HepG2 (cell line): ENCODE data around the gene SCN9A. TPM values are rescaled to one million over a fixed set of nuclear protein-coding genes. Genes with fewer than 3 reads are reported as not detected.

Experiments
- ATAC-seq: fragments of 200-7000 bp; cut with Tn5 transposase; 3 replicates; pipeline ENCODE4 v1.9.1; 2020; ENCODE audit warnings: mild to moderate bottlenecking, moderate library complexity
- BruUV-seq: library from RNA; stranded (reverse); fragments of 400-500 nt; replicated peaks from 2 replicates; lab custom pipeline; 2021; lab: Mats Ljungman, UMichigan
- CTCF ChIA-PET: fragments of 300-600 bp; formaldehyde crosslinking; extraction: SDS; loops from one replicate; lab custom pipeline; 2021; ENCODE audit warnings: low total read pairs, inconsistent platforms, low intra/inter-chr PET ratio; lab: Yijun Ruan, JAX
- POLR2A ChIA-PET: fragments of 350-600 bp; sonication (Branson Sonifier 250); formaldehyde crosslinking; loops from one replicate; lab custom pipeline; 2020; ENCODE audit warnings: antibody characterized with exemption, inconsistent platforms; lab: Yijun Ruan, JAX
- DNase-seq: peaks from one replicate; pipeline ENCODE4 v3.0.0-alpha.2; 2015; ENCODE audit warnings: low spot score
- FAIRE-seq: peaks from 3 replicates; lab custom pipeline; 2011; peaks lifted over from hg19 to GRCh38; lab: Jason Lieb, UNC
- H2AFZ ChIP-seq: one replicate; pipeline ENCODE4 v1.6.1; 2011; ENCODE audit warnings: low read length, inconsistent platforms
- H3K27ac ChIP-seq: fragments of 300-600 bp; 3 replicates; pipeline ENCODE4 v1.8.0; 2011; ENCODE audit warnings: mixed run types, mild to moderate bottlenecking, mixed read lengths, low read length, inconsistent platforms; ENCODE audit not compliant: insufficient read depth; ENCODE audit errors: extremely low read length
- H3K27me3 ChIP-seq, 2 experiments: fragments of 200-600 bp in 1 of 2; 2 replicates in 1 of 2; 3 replicates in 1 of 2; pipeline versions ENCODE4 v1.6.0 to v1.8.0; 2011; ENCODE audit warnings: low read length in 2 of 2, mild to moderate bottlenecking in 2 of 2, moderate library complexity in 2 of 2, inconsistent platforms in 1 of 2; ENCODE audit not compliant: insufficient read depth in 2 of 2, control insufficient read depth in 1 of 2
- H3K36me3 ChIP-seq, 2 experiments: fragments of 200-600 bp in 1 of 2; replicated peaks in 1 of 2; 2 replicates in 1 of 2; 3 replicates in 1 of 2; pipeline versions ENCODE4 v1.5.1 to v1.8.0; 2011; ENCODE audit warnings: low read length in 2 of 2, inconsistent platforms in 1 of 2; ENCODE audit not compliant: insufficient read depth in 2 of 2, control insufficient read depth in 1 of 2
- H3K4me1 ChIP-seq: 2 replicates; pipeline ENCODE4 v1.5.1; 2012; ENCODE audit warnings: low read length, inconsistent platforms; ENCODE audit not compliant: insufficient read depth
- H3K4me2 ChIP-seq: 2 replicates; pipeline ENCODE4 v1.6.0; 2011; ENCODE audit warnings: low read depth, low read length, inconsistent platforms
- H3K4me3 ChIP-seq, 3 experiments: fragments of 200-600 bp in 1 of 3; sonication (generic), shearing (Covaris generic) in 1 of 3; replicated peaks in 1 of 3; 2 replicates each; pipeline ENCODE4 v1.5.1; 2011 to 2016; ENCODE audit warnings: low read length in 3 of 3, inconsistent platforms in 2 of 3, low read depth in 2 of 3, mild to moderate bottlenecking in 2 of 3, control low read depth in 1 of 3, mixed read lengths in 1 of 3; ENCODE audit not compliant: insufficient read depth in 1 of 3
- H3K79me2 ChIP-seq: one replicate; pipeline ENCODE4 v1.6.1; 2011; ENCODE audit warnings: low read length, inconsistent platforms; ENCODE audit not compliant: insufficient read depth
- H3K9ac ChIP-seq: 2 replicates; pipeline ENCODE4 v1.6.0; 2011; ENCODE audit warnings: mild to moderate bottlenecking, low read depth, low read length, inconsistent platforms; ENCODE audit not compliant: insufficient read depth
- H3K9me3 ChIP-seq: 2 replicates; pipeline ENCODE4 v1.5.1; 2012; ENCODE audit warnings: mild to moderate bottlenecking, low read length
- H4K20me1 ChIP-seq: 2 replicates; pipeline ENCODE4 v1.6.0; 2011; ENCODE audit warnings: inconsistent platforms, mild to moderate bottlenecking, low read length, moderate library complexity; ENCODE audit not compliant: insufficient read depth
- CC2D1A ChIP-seq: sonication (generic); formaldehyde crosslinking; IDR thresholded peaks from 2 replicates; pipeline ENCODE4 v1.8.1; 2023; ENCODE audit warnings: mild to moderate bottlenecking, missing genetic modification reagents
- SIX4 ChIP-seq: sonication (generic); formaldehyde crosslinking; IDR thresholded peaks from 2 replicates; pipeline ENCODE4 v1.4.0; 2020; ENCODE audit warnings: missing genetic modification reagents
- ZNF75D ChIP-seq: sonication (generic); formaldehyde crosslinking; IDR thresholded peaks from 2 replicates; pipeline ENCODE4 v1.8.1; 2023; ENCODE audit warnings: missing genetic modification reagents, mild to moderate bottlenecking, borderline replicate concordance
- WGBS: methylation state at CpG from one replicate; pipeline ENCODE4 v1.1.6; 2017; ENCODE audit warnings: low lambda C conversion rate; 5-methylcytosine and 5-hydroxymethylcytosine counted together
- in situ Hi-C: cut with HindIII; loops from 2 replicates; pipeline ENCODE4 v1.10.0; 2017; ENCODE audit warnings: low pct_unique_long_range_greater_than_20kb; ENCODE audit not compliant: extremely low pct_ligation_motif_present
- intact Hi-C: fragments of 100-400 bp; cut with micrococcal nuclease; formaldehyde crosslinking; loops from one replicate; pipeline ENCODE4 v1.10.0; 2022; ENCODE audit not compliant: unreplicated experiment
- polyA plus RNA-seq, 8 experiments: library from polyadenylated mRNA; depleted of rRNA in 3 of 8; stranded (reverse) in 7 of 8; unstranded in 1 of 8; fragments of >200 nt; fragmentation: Illumina TruSeq in 4 of 8; extraction: Trizol in 4 of 8; gene quantifications; 2 replicates each; pipeline versions ENCODE4 v1.2.1 to v1.2.3, GENCODE V29; 2011 to 2016; ENCODE audit warnings: low read depth in 4 of 8, missing spikeins in 1 of 8, mixed read lengths in 1 of 8; ENCODE audit not compliant: insufficient read depth in 1 of 8
- total RNA-seq, 5 experiments: library from RNA; depleted of rRNA; stranded (reverse); fragments of >200 nt; fragmentation: Illumina TruSeq; extraction: Trizol; gene quantifications; 2 replicates each; pipeline ENCODE4 v1.2.3, GENCODE V29; 2016; ENCODE audit warnings: low read depth in 1 of 5
- TF ChIP-seq, protein P1 (sequence below): sonication (generic); formaldehyde crosslinking; IDR thresholded peaks from 2 replicates; pipeline ENCODE4 v1.5.1; 2020; ENCODE audit warnings: missing genetic modification reagents, mild to moderate bottlenecking, borderline replicate concordance
- TF ChIP-seq, protein P2 (sequence below): sonication (generic); IDR thresholded peaks from 2 replicates; pipeline ENCODE4 v1.6.1; 2016; ENCODE audit warnings: low read depth, borderline replicate concordance

SCN9A gene
- total and polyA plus RNA-seq, 2 of the 13 experiments (the other 11 are each of a cell fraction or from before 2014, with no cell fraction given), result 15.3 to 24.3 TPM

DNA sequence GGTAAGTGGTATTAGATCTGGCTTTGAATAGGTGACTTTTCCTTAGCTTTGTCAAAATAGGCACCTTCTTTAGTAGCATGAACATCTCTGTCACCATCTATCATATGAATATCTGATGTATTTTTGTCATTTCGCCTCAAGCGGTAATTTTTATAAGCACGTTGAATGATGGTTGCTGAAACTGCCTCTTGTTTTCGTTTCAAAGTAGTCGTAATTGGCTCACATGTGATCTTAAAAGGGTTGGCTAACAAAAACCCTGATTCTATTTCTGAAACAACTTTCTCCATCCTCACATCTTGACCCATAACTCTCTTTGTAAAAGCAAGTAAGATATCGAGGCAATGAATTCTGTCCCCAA, 29.8 kb upstream of the SCN9A start:
- intact Hi-C loops, result no loop called here
- WGBS, result 49% methylated on average over 6 of the region's 6 CpGs
- ChIA-PET POLR2A (no interaction called here), CTCF (no interaction called here)
- Histone ChIP-seq H3K27ac (no peak overlapping the region), H3K4me2 (no peak overlapping the region), H2AFZ (no peak overlapping the region), H3K27me3 (no peaks in the 10 kb centered on the region), H4K20me1 (no peaks in the 10 kb centered on the region), H3K9me3 (no peaks in the 10 kb centered on the region), H3K79me2 (no peaks in the 10 kb centered on the region), H3K4me1 (no peaks in the 10 kb centered on the region), H3K4me3 (no peak overlapping the region), H3K9ac (no peak overlapping the region), H3K36me3 (no peaks in the 10 kb centered on the region)
- no peak for TF ChIP-seq ZNF75D (CRISPR knock-in tag)
- no peak for TF ChIP-seq CC2D1A (CRISPR knock-in tag)
- TF ChIP-seq, protein P1, sequence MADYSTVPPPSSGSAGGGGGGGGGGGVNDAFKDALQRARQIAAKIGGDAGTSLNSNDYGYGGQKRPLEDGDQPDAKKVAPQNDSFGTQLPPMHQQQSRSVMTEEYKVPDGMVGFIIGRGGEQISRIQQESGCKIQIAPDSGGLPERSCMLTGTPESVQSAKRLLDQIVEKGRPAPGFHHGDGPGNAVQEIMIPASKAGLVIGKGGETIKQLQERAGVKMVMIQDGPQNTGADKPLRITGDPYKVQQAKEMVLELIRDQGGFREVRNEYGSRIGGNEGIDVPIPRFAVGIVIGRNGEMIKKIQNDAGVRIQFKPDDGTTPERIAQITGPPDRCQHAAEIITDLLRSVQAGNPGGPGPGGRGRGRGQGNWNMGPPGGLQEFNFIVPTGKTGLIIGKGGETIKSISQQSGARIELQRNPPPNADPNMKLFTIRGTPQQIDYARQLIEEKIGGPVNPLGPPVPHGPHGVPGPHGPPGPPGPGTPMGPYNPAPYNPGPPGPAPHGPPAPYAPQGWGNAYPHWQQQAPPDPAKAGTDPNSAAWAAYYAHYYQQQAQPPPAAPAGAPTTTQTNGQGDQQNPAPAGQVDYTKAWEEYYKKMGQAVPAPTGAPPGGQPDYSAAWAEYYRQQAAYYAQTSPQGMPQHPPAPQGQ, result no peak
- TF ChIP-seq SIX4, result no peak
- TF ChIP-seq, protein P2, sequence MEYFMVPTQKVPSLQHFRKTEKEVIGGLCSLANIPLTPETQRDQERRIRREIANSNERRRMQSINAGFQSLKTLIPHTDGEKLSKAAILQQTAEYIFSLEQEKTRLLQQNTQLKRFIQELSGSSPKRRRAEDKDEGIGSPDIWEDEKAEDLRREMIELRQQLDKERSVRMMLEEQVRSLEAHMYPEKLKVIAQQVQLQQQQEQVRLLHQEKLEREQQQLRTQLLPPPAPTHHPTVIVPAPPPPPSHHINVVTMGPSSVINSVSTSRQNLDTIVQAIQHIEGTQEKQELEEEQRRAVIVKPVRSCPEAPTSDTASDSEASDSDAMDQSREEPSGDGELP, result no peak
- DNase-seq (no peak), ATAC-seq (no peak), FAIRE-seq (no peak)
- no TSS peak for BruUV-seq
- in situ Hi-C loops, result no loop called here
